HCT116 (cell line): ENCODE results near the gene ENGASE. TPM values are rescaled to one million over a fixed set of nuclear protein-coding genes. Genes with fewer than 3 reads are reported as not detected.

Source experiments
- ATAC-seq: fragments of 200-7000 bp; cut with Tn5 transposase; 2 replicates; pipeline ENCODE4 v1.9.1; 2020; ENCODE audit warnings: mild to moderate bottlenecking, moderate library complexity
- BruUV-seq: library from RNA; stranded (reverse); fragments of 400-500 nt; replicated peaks from 2 replicates; lab custom pipeline; 2021; lab: Mats Ljungman, UMichigan
- CTCF ChIA-PET: fragments of 300-600 bp; sonication (Branson Sonifier 250); formaldehyde crosslinking; loops from one replicate; lab custom pipeline; 2021; ENCODE audit warnings: antibody characterized with exemption; lab: Charles Lee
- POLR2A ChIA-PET: fragments of 300-600, 350-600 bp; sonication (Branson Sonifier 250); formaldehyde crosslinking; loops from one replicate; lab custom pipeline; 2021; ENCODE audit warnings: antibody characterized with exemption; lab: Charles Lee
- RAD21 ChIA-PET, 2 experiments: fragments of 300-600 bp; sonication (Branson Sonifier 250); formaldehyde crosslinking; loops; one replicate each; lab custom pipeline; 2023; ENCODE audit warnings: low total read pairs in 2 of 2; ENCODE audit not compliant: uncharacterized antibody in 2 of 2, unreplicated experiment in 2 of 2, low non-redundant PET in 1 of 2; lab: Charles Lee
- DNase-seq: peaks from one replicate; pipeline ENCODE4 v3.0.0-alpha.2; 2010; ENCODE audit warnings: low read depth, low spot score
- H2AFZ ChIP-seq: fragments of 200-600 bp; shearing (Covaris generic), sonication (generic); 2 replicates; pipeline ENCODE4 v1.6.1; 2017; ENCODE audit warnings: low read depth, mixed run types, mixed read lengths, antibody characterized with exemption, low read length; ENCODE audit not compliant: poor library complexity, severe bottlenecking
- H3K27ac ChIP-seq: 2 replicates; pipeline ENCODE4 v1.5.1; 2012; ENCODE audit warnings: low read depth, low read length
- H3K27me3 ChIP-seq: fragments of 200-600 bp; sonication (generic); 2 replicates; pipeline ENCODE4 v1.6.1; 2016; ENCODE audit warnings: mixed run types, low read length, mixed read lengths; ENCODE audit not compliant: insufficient read depth
- H3K36me3 ChIP-seq, 2 experiments: fragments of 200-500 bp in 1 of 2; fragments of 200-600 bp in 1 of 2; sonication (Bioruptor generic) in 1 of 2; sonication (generic) in 1 of 2; 2 replicates each; pipeline versions ENCODE4 v1.5.1 to v1.6.1; 2014 to 2016; ENCODE audit warnings: low read length in 2 of 2, inconsistent platforms in 1 of 2, mixed read lengths in 1 of 2, mixed run types in 1 of 2; ENCODE audit not compliant: insufficient read depth in 2 of 2, control insufficient read depth in 1 of 2
- H3K4me1 ChIP-seq, 2 experiments: fragments of 200-600 bp in 1 of 2; sonication (generic) in 1 of 2; 2 replicates each; pipeline versions ENCODE4 v1.5.1 to v1.6.1; 2012 to 2017; ENCODE audit warnings: low read length in 2 of 2, inconsistent platforms in 1 of 2, mild to moderate bottlenecking in 1 of 2, mixed read lengths in 1 of 2, mixed run types in 1 of 2, moderate library complexity in 1 of 2; ENCODE audit not compliant: insufficient read depth in 2 of 2, control insufficient read depth in 1 of 2
- H3K4me2 ChIP-seq: fragments of 200-600 bp; sonication (generic); 2 replicates; pipeline ENCODE4 v1.6.1; 2017; ENCODE audit warnings: mixed run types, low read length, mixed read lengths
- H3K4me3 ChIP-seq, 2 experiments: fragments of 200-600 bp in 1 of 2; sonication (generic) in 1 of 2; replicated peaks in 1 of 2; 2 replicates each; pipeline ENCODE4 v1.5.1; 2011 to 2016; ENCODE audit warnings: low read length in 2 of 2, control low read depth in 1 of 2, low read depth in 1 of 2, mild to moderate bottlenecking in 1 of 2, mixed read lengths in 1 of 2, mixed run types in 1 of 2
- H3K79me2 ChIP-seq: fragments of 200-600 bp; sonication (generic); 2 replicates; pipeline ENCODE4 v1.6.1; 2017; ENCODE audit warnings: mild to moderate bottlenecking, mixed run types, low read length, moderate library complexity, mixed read lengths; ENCODE audit not compliant: insufficient read depth
- H3K9ac ChIP-seq: fragments of 200-600 bp; sonication (generic); 2 replicates; pipeline ENCODE4 v1.6.1; 2016; ENCODE audit warnings: low read length, mixed read lengths
- H3K9me2 ChIP-seq: fragments of 200-600 bp; sonication (generic), shearing (Covaris generic); 2 replicates; pipeline ENCODE4 v1.6.1; 2017; ENCODE audit warnings: mixed run types, mild to moderate bottlenecking, moderate library complexity; ENCODE audit not compliant: insufficient read depth
- H3K9me3 ChIP-seq, 2 experiments: fragments of 200-500 bp in 1 of 2; fragments of 200-600 bp in 1 of 2; sonication (Bioruptor generic) in 1 of 2; sonication (generic) in 1 of 2; 2 replicates each; pipeline ENCODE4 v1.6.1; 2014 to 2017; ENCODE audit warnings: low read length in 2 of 2, mixed read lengths in 2 of 2, inconsistent platforms in 1 of 2, low read depth in 1 of 2, mild to moderate bottlenecking in 1 of 2, mixed run types in 1 of 2, moderate library complexity in 1 of 2; ENCODE audit not compliant: control insufficient read depth in 1 of 2, insufficient read depth in 1 of 2
- H4K20me1 ChIP-seq: fragments of 200-600 bp; sonication (generic), shearing (Covaris generic); 2 replicates; pipeline ENCODE4 v1.6.1; 2017; ENCODE audit warnings: mixed run types, mild to moderate bottlenecking, moderate library complexity; ENCODE audit not compliant: insufficient read depth
- CBX3 ChIP-seq: IDR thresholded peaks from 2 replicates; pipeline ENCODE4 v1.6.1; 2012; ENCODE audit warnings: low read depth
- EGR1 ChIP-seq: IDR thresholded peaks from 2 replicates; pipeline ENCODE4 v1.6.1; 2012; ENCODE audit warnings: low read depth
- ELF1 ChIP-seq: IDR thresholded peaks from 2 replicates; pipeline ENCODE4 v1.6.1; 2012; ENCODE audit warnings: low read depth, borderline replicate concordance
- EZH2 ChIP-seq: fragments of 200-600 bp; sonication (generic); IDR thresholded peaks from 2 replicates; pipeline ENCODE4 v1.6.1; 2017; ENCODE audit warnings: antibody characterized with exemption, mixed run types
- EZH2phosphoT487 ChIP-seq: fragments of 200-600 bp; IDR thresholded peaks from 2 replicates; pipeline ENCODE4 v1.6.1; 2018; ENCODE audit warnings: antibody characterized with exemption, borderline replicate concordance
- RAD21 ChIP-seq: IDR thresholded peaks from 2 replicates; pipeline ENCODE4 v1.6.1; 2012; ENCODE audit warnings: low read depth, mild to moderate bottlenecking
- SIN3A ChIP-seq: IDR thresholded peaks from 2 replicates; pipeline ENCODE4 v1.6.1; 2012; ENCODE audit warnings: low read depth
- SP1 ChIP-seq: IDR thresholded peaks from 2 replicates; pipeline ENCODE4 v1.6.1; 2012; ENCODE audit warnings: low read depth
- SRF ChIP-seq: IDR thresholded peaks from 2 replicates; pipeline ENCODE4 v1.6.1; 2012; ENCODE audit warnings: low read depth
- ZNF274 ChIP-seq: fragments of 200-500 bp; sonication (Bioruptor generic); IDR thresholded peaks from 2 replicates; pipeline ENCODE4 v1.6.1; 2014; ENCODE audit warnings: mild to moderate bottlenecking, low read depth, low read length, inconsistent platforms
- intact Hi-C: fragments of 100-400 bp; cut with micrococcal nuclease; formaldehyde crosslinking; loops from 2 replicates; pipeline ENCODE4 v1.10.0; 2022
- total RNA-seq: library from RNA; stranded (reverse); gene quantifications from one replicate; pipeline ENCODE4 v1.2.1, GENCODE V29; 2021; ENCODE audit not compliant: unreplicated experiment
- TF ChIP-seq, protein P1 (sequence below): IDR thresholded peaks from 2 replicates; pipeline ENCODE4 v1.6.1; 2011; ENCODE audit warnings: mild to moderate bottlenecking, low read length, moderate library complexity; ENCODE audit not compliant: insufficient replicate concordance; ENCODE audit errors: extremely low read depth
- TF ChIP-seq, protein P2 (sequence below): IDR thresholded peaks from 2 replicates; pipeline ENCODE4 v1.6.1; 2012
- TF ChIP-seq, protein P3 (sequence below), 3 experiments: fragments of 200-600 bp in 1 of 3; sonication (generic) in 1 of 3; IDR thresholded peaks in 2 of 3; conservative IDR thresholded peaks in 1 of 3; 2 replicates each; pipeline ENCODE4 v1.5.1; 2012 to 2017; ENCODE audit warnings: low read depth in 2 of 3, low read length in 2 of 3, antibody characterized with exemption in 1 of 3, borderline replicate concordance in 1 of 3, control low read depth in 1 of 3, mild to moderate bottlenecking in 1 of 3, mixed read lengths in 1 of 3, mixed run types in 1 of 3, moderate library complexity in 1 of 3; ENCODE audit not compliant: insufficient read depth in 1 of 3

Gene ENGASE
- total RNA-seq, 1 experiment from 2014 or later = 54.2 TPM

DNA sequence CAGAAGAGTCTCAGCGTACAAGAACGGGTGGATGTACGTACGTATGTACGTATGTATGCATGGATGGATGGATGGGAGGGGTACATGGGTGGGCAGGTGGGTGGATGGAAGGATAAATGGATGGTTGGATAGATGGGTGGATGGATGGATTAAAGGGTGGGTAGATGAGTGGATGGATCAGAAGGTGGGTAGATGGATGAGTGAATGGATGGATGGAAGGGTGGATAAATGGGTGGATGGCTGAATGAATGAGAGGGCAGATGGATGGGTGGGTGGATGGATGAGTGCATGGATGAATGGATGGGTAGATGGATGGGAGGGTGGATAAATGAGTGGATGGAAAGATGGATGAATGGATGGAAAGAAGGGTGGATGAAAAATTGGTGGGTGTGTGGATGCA, 45.6 kb downstream of the ENGASE start:
- H3K4me1 ChIP-seq = peaks cover 0 to 1% of the 10 kb centered on the region in 2 experiments; a peak in 1 of 4 replicates
- H3K27me3 ChIP-seq = peaks cover 32% of the 10 kb centered on the region
- TF ChIP-seq CBX3 (no peak), EGR1 (no peak), ZNF274 (no peak), EZH2 (no peak), SRF (no peak), RAD21 (no peak), EZH2phosphoT487 (no peak), SP1 (no peak), SIN3A (no peak), ELF1 (no peak)
- TF ChIP-seq, protein P1, sequence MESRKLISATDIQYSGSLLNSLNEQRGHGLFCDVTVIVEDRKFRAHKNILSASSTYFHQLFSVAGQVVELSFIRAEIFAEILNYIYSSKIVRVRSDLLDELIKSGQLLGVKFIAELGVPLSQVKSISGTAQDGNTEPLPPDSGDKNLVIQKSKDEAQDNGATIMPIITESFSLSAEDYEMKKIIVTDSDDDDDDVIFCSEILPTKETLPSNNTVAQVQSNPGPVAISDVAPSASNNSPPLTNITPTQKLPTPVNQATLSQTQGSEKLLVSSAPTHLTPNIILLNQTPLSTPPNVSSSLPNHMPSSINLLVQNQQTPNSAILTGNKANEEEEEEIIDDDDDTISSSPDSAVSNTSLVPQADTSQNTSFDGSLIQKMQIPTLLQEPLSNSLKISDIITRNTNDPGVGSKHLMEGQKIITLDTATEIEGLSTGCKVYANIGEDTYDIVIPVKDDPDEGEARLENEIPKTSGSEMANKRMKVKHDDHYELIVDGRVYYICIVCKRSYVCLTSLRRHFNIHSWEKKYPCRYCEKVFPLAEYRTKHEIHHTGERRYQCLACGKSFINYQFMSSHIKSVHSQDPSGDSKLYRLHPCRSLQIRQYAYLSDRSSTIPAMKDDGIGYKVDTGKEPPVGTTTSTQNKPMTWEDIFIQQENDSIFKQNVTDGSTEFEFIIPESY = no peak
- TF ChIP-seq, protein P2, sequence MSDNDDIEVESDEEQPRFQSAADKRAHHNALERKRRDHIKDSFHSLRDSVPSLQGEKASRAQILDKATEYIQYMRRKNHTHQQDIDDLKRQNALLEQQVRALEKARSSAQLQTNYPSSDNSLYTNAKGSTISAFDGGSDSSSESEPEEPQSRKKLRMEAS = no peak
- TF ChIP-seq, protein P3, sequence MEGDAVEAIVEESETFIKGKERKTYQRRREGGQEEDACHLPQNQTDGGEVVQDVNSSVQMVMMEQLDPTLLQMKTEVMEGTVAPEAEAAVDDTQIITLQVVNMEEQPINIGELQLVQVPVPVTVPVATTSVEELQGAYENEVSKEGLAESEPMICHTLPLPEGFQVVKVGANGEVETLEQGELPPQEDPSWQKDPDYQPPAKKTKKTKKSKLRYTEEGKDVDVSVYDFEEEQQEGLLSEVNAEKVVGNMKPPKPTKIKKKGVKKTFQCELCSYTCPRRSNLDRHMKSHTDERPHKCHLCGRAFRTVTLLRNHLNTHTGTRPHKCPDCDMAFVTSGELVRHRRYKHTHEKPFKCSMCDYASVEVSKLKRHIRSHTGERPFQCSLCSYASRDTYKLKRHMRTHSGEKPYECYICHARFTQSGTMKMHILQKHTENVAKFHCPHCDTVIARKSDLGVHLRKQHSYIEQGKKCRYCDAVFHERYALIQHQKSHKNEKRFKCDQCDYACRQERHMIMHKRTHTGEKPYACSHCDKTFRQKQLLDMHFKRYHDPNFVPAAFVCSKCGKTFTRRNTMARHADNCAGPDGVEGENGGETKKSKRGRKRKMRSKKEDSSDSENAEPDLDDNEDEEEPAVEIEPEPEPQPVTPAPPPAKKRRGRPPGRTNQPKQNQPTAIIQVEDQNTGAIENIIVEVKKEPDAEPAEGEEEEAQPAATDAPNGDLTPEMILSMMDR (IDR thresholded peaks at IDR 0.05 in 2 of 3, conservative IDR thresholded peaks at IDR 0.05 in 1 of 3; ENCODE audit: borderline replicate concordance in 1 of 3, insufficient read depth in 1 of 3, low read depth in 2 of 3, low read length in 2 of 3) = no peak
- no peak overlapping the region for H3K4me2 ChIP-seq
- H3K79me2 ChIP-seq = no peaks in the 10 kb centered on the region
- no peak overlapping the region for H2AFZ ChIP-seq
- H3K27ac ChIP-seq = no peak overlapping the region
- POLR2A ChIA-PET = no interaction called here
- H3K9ac ChIP-seq = no peak overlapping the region
- no peaks in the 10 kb centered on the region for H3K36me3 ChIP-seq
- no peak for ATAC-seq
- RAD21 ChIA-PET = no interaction called here
- DNase-seq = no peak
- H3K4me3 ChIP-seq = no peak overlapping the region
- no TSS peak for BruUV-seq
- H3K9me3 ChIP-seq = no peaks in the 10 kb centered on the region
- no peaks in the 10 kb centered on the region for H3K9me2 ChIP-seq
- CTCF ChIA-PET = no interaction called here
- intact Hi-C loops = no loop called here
- H4K20me1 ChIP-seq = no peaks in the 10 kb centered on the region
